Retinal pigment epithelial cell (primary cell): ENCODE results near the gene ALDH7A1.

Source experiments
- DNase-seq: peaks from one replicate; pipeline ENCODE4 v3.0.0-alpha.2; 2010; ENCODE audit warnings: low read depth
- H3K4me3 ChIP-seq: 2 replicates; pipeline ENCODE4 v1.5.1; 2011; ENCODE audit warnings: mild to moderate bottlenecking, low read length, control low read depth, moderate library complexity
- CTCF ChIP-seq: conservative IDR thresholded peaks from 2 replicates; pipeline ENCODE4 v1.5.1; 2011; ENCODE audit warnings: low read depth, low read length, control low read depth, inconsistent platforms

Gene ALDH7A1

GRCh38 chr5:126597156-126597555 is 2.1 kb upstream of the ALDH7A1 start:
- H3K4me3 ChIP-seq, result no peak overlapping the region
- no peak for DNase-seq
- no peak for TF ChIP-seq CTCF

- H3K4me3 ChIP-seq, result peak overlapping the region; percentile 71
- no peak for TF ChIP-seq CTCF
- no peak for DNase-seq
Observed at GRCh38 chr5:126595486-126596083, 566 bp upstream of the ALDH7A1 start.

- no peak for DNase-seq
Observed at GRCh38 chr5:126591549-126591948, 3.5 kb downstream of the ALDH7A1 start.

GRCh38 chr5:126589536-126590297 is 5.3 kb downstream of the ALDH7A1 start:
- TF ChIP-seq CTCF, result no peak
- no peak overlapping the region for H3K4me3 ChIP-seq
- no peak for DNase-seq

More at GRCh38 chr5:126591549-126591948, 3.5 kb downstream of the ALDH7A1 start:
- H3K4me3 ChIP-seq, result no peak overlapping the region
- TF ChIP-seq CTCF, result no peak

GRCh38 chr5:126587551-126588390 is 7.2 kb downstream of the ALDH7A1 start:
- H3K4me3 ChIP-seq, result no peak overlapping the region
- no peak for DNase-seq
- TF ChIP-seq CTCF, result no peak

GRCh38 chr5:126583761-126584160 is 11.3 kb downstream of the ALDH7A1 start:
- no peak overlapping the region for H3K4me3 ChIP-seq
- DNase-seq, result no peak
- TF ChIP-seq CTCF, result no peak
